Stimulated activated CD4-positive, alpha-beta T cell treated with anti-CD3 and anti-CD28 coated beads, Interleukin-4, amount 100 ng/mL, for 24 hours (primary cell): ENCODE measurements around the gene LRP1B.

Experiments
- DNase-seq: peaks from one replicate; pipeline ENCODE4 v3.0.0-alpha.2; 2020

LRP1B gene

GRCh38 chr2:141942006-141942789 is 188.6 kb downstream of the LRP1B start:
- DNase-seq: no peak

DNA sequence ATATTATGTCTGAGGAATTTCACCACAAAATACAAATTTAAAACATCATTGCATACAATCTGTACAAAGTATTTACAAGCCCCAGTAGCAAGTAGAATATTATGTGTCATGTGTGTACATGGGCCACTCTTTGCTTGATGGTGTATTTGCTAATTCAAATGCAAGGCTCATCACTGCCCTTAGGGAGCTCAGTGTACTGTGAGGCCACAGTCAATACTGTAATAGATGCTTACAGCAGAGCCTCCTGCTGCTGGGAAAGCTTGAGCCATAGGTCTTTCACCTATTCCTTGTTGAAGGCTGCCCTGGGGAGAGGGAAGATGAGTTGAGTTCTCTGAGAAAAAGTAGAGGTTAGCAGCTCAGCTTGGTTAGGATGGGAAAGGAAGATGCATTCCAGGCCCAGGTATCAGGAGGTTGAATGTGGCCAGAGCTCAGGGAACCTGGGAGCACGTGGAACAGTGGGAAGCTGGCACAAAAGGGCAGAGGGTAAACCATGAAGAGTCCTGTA is 189.6 kb downstream of the LRP1B start:
- no peak for DNase-seq

- DNase-seq: no peak
Observed at GRCh38 chr2:141940709-141941108, 190.1 kb downstream of the LRP1B start.

DNA sequence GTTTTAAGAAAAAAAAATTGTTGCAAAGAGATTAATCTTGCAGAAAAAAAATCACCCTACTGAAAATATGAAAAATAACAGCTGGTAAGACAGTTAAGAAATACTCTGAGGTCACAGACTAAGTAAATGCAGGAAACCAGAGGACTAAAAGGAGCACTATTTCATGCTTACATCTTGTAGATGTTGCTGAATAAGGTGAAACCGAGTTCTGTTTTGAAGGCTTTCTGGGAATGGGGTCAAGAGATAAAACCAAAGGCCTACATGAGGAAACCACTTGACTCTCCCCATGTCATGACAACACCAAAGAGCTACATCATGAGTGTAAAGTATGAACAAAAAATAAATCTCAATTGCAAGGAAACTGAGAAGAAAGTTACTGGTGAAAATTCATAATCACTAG is 197.6 kb downstream of the LRP1B start:
- DNase-seq: no peak

- no peak for DNase-seq
Observed at GRCh38 chr2:141932261-141932660, 198.6 kb downstream of the LRP1B start.

GRCh38 chr2:141931797-141932196 is 199.0 kb downstream of the LRP1B start:
- DNase-seq: no peak

- DNase-seq: no peak
Observed at GRCh38 chr2:141930803-141931202, 200.0 kb downstream of the LRP1B start.

DNA sequence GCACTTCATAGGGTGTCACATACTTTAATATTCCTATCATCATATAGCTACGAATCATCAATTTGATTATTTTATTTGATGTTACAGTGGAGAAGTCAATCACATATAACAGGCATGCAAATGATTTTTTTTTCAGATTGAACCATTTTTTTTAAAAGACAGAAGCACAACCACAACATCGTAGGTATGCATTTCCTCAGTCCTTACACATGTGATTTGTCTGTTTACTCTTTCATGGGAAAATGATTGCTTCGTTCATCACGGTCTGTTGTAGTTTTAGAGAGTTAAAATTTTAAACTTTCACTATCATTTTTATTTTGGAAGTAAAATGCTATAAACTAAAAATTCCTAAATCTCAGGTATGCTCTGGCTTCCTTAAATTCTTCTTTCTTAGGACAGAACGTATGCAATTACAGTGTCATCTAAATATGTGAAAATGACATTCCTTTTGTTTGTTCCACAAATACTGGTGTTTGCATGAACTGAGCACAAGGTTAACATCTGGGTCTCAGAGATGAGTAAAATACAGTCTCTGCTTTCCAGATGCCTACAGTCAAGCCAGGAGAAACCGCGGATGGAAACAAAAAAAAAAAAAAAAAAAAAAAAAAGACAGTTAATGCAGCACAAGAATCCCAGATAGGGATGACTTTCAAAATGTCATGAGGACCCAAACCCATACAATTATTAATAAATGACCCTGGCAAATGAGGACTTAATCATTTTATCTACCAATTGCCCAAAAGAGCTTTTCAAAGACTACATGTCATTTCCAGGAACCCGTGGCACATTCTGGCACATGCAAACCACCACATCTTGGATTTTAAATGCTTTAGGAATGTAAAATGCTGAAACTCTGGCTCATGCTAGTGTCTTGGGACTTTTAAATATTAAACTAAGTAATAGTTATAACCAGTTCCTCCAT is 201.2 kb downstream of the LRP1B start:
- DNase-seq: no peak

DNA sequence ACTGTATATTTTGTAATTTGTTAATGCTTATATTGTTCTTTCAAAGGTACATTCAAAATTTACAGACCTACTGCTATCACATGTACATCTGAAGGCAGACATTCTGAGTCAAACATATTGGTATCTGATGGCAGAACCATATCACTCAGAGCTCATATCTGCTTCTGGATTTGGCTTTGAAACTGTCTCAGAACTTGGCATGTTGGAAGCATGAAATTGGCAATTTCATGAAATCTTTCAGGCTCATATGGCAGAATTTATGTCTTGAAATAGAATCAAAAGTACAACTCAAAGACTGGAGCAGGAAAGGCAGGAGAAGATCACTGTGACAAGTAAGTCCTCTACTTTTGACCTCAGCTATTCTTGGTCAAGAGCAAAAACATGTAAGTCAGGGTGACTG is 202.3 kb downstream of the LRP1B start:
- no peak for DNase-seq

DNA sequence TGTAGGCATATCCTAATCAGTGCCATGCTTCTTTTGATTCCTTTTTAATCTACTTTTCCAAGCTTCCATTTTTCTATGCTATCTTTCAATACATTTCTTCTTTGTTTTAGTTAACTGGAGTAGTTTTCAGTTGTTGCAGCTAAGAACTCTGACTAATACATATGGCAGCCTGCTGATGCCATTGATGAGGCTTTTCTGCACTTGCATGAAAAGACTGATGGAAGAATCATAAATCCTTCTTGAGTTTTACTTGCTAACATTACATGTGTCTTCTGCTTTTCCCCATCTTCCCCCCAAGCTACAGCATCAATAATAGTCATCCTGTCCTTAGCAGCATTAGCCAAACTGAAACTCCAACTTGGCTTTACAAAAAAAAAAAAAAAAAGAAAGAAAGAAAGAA is 203.3 kb downstream of the LRP1B start:
- no peak for DNase-seq

- DNase-seq: no peak
Observed at GRCh38 chr2:141925511-141925910, 205.3 kb downstream of the LRP1B start.

- DNase-seq: no peak
Observed at GRCh38 chr2:141923657-141924056, 207.2 kb downstream of the LRP1B start.

DNA sequence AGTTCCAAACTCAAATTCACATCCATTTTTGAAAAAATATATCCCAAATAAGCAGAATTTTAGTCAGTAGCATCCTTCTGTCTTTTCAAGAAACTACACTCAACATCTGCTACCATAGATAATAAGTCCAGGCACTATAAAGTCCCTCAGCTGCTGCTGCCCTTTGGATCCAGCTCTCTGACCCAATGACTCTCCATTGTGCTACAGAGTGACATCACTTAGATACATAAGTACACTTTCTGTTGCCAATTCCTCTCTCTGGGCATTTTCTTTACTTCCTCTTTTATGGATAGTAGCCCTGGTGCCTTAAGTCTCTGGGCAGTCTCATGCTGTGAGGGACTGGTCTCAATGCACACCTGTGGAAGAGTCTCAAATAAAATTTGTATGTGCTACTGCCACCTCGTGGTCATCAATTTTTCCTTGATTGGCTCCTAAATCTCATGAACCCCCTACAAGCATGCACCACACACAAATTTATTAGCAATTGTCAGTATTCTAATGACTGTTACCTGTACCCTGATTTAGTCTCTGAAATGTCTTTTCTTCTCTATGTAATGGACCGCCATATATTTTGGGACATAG is 219.2 kb downstream of the LRP1B start:
- no peak for DNase-seq

DNA sequence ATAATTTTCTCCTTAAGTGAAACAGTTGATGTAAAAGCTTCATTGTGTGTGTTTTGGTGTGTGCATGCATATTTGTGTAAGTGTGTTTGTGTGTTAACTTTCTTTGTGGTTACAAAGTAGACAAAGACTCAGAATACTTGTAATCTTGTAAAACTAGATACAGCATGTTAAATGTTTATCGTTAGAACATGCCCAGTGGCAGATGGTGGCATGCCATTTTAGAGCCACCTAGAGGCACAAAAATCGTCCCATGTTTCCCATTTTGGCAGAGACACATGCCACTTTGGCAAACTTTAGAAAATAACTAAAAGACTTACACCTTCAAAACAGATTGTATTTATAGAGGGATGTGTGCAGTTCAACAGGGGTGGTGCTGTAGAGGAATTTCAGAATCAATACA is 224.1 kb downstream of the LRP1B start:
- DNase-seq: no peak

GRCh38 chr2:141900826-141901225 is 230.0 kb downstream of the LRP1B start:
- DNase-seq: no peak

- no peak for DNase-seq
Observed at GRCh38 chr2:141899740-141900139, 231.1 kb downstream of the LRP1B start.

DNA sequence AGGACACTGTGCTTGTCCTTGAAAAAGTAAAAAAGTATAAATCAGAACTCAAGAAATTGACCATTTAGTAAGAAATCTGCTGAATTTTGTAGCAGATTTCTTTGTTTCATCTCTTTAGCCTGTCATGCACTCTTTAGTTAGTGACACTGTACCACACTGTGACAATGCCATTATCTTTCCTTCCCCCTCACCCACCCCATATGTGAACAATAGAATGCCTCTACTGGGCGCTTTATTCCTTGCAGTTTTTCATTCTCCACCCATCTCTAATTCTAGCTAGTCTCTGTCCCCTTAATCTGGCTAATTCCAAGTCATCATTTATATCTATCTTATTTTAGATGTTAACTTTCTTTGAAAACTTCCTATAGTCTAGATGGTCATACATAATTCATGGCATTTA is 241.0 kb downstream of the LRP1B start:
- no peak for DNase-seq

DNA sequence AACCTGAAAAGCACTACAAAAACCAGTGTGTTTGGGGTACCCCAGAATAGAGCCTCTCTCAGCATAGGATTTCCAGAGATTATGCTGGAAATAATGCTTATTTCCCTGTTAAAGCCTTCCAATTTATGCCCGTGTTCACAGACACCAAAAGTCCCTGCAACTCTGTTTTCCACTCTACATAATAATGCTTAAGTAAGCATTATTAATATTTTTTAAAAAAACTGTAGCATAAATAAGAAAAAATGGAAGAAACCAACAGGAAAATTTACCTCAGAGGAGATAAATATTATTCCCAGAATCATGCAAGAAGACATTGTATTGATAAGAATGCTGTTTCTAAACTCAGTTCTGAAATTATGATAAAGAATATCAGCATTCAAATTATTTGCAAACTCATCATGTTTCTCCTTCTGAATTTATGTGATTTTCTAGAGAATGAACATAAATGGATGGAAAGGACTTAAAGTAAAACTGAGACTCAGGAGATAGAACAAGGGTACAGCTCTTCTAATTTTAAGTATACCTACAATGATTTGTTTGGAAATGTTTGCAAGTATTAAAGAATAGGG is 241.7 kb downstream of the LRP1B start:
- no peak for DNase-seq

GRCh38 chr2:141887363-141887762 is 243.5 kb downstream of the LRP1B start:
- no peak for DNase-seq

GRCh38 chr2:141878016-141878415 is 252.8 kb downstream of the LRP1B start:
- no peak for DNase-seq

- no peak for DNase-seq
Observed at GRCh38 chr2:141871913-141872634, 258.7 kb downstream of the LRP1B start.

- no peak for DNase-seq
Observed at GRCh38 chr2:141869572-141869971, 261.2 kb downstream of the LRP1B start.
